Ectodermal cell (in vitro differentiated cells): ENCODE data around the gene CNTN2.

ENCODE experiments used
- H3K27ac ChIP-seq: 2 replicates; pipeline ENCODE4 v1.7.0; 2013; ENCODE audit warnings: mild to moderate bottlenecking, low read depth, low read length; ENCODE audit not compliant: insufficient read depth, poor library complexity, severe bottlenecking
- H3K27me3 ChIP-seq: 2 replicates; pipeline ENCODE4 v1.7.0; 2013; ENCODE audit warnings: mild to moderate bottlenecking, low read length; ENCODE audit not compliant: insufficient read depth, control insufficient read depth, poor library complexity, severe bottlenecking
- H3K36me3 ChIP-seq: one replicate; pipeline ENCODE4 v1.7.0; 2013; ENCODE audit warnings: low read length; ENCODE audit not compliant: control insufficient read depth, insufficient read depth
- H3K4me1 ChIP-seq: one replicate; pipeline ENCODE4 v1.7.0; 2013; ENCODE audit warnings: low read length; ENCODE audit not compliant: control insufficient read depth, insufficient read depth
- H3K4me3 ChIP-seq: 2 replicates; pipeline ENCODE4 v1.7.0; 2013; ENCODE audit warnings: low read depth, low read length, control low read depth; ENCODE audit not compliant: insufficient read depth
- H3K9me3 ChIP-seq: 2 replicates; pipeline ENCODE4 v1.7.0; 2013; ENCODE audit warnings: mild to moderate bottlenecking, low read length, moderate library complexity; ENCODE audit not compliant: control insufficient read depth
- WGBS, 2 experiments: methylation state at CpG; one replicate each; pipeline ENCODE4 v1.1.7; 2013; ENCODE audit warnings: missing lambda C conversion rate in 2 of 2; 5-methylcytosine and 5-hydroxymethylcytosine counted together

The CNTN2 gene

GRCh38 chr1:205018381-205018780 lies 24.6 kb upstream of the CNTN2 start:
- WGBS, 2 experiments, result 81 to 87% methylated on average over 2 of the region's 2 CpGs
- Histone ChIP-seq H3K9me3 (no peaks in the 10 kb centered on the region), H3K4me3 (no peak overlapping the region), H3K27ac (no peak overlapping the region), H3K27me3 (peaks cover 29% of the 10 kb centered on the region), H3K36me3 (no peaks in the 10 kb centered on the region), H3K4me1 (peaks cover 19% of the 10 kb centered on the region)

DNA sequence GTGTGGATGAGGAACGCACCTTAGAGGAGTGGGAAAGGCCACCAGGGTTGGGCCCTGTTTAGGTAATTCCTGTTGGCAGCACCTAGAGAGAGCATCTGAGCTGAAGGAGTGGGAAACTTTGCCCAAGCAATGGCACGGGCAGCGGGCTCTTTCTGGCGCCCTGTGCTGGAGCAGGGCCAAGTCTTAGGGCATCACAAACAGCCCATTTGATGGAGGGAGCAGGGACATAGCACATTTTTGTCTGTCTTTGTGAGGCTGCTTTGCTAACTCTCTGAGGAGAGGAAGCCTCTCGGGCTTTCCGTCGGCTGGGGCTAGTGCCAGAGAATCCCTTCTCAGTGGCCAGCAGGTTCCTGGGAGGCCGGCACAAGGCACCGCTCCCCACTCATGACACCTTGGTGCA lies 22.5 kb upstream of the CNTN2 start:
- WGBS, 2 experiments, result 95% methylated on average over 9 of the region's 9 CpGs
- Histone ChIP-seq H3K27me3 (peaks cover 33% of the 10 kb centered on the region), H3K4me3 (no peak overlapping the region), H3K27ac (no peak overlapping the region), H3K36me3 (no peaks in the 10 kb centered on the region), H3K9me3 (no peaks in the 10 kb centered on the region), H3K4me1 (peaks cover 8% of the 10 kb centered on the region)

DNA sequence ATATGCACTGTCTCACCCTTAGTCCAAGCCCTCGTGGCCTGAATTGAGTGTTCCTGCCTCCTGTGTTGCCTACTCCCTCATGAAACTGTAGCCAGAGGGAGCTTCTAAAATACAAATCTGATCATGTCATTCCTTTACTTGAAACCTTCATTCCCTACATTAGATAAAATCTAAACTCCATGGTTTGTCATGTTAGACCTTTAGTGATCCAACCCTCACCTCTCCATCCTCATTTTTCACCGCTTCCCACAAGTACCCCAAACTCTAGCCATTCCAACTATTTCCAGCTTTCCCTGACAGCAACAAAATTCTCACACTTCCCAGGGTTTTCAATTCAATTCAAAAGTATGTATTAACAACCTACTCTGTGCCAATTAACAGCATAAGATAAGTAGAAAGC lies 18.3 kb upstream of the CNTN2 start:
- Histone ChIP-seq H3K27ac (no peak overlapping the region), H3K4me1 (peaks cover 38% of the 10 kb centered on the region)
- 93 to 96% methylated on average over 2 of the region's 2 CpGs for WGBS, 2 experiments

GRCh38 chr1:205025239-205025638 lies 17.8 kb upstream of the CNTN2 start:
- no peak overlapping the region for H3K4me3 ChIP-seq
- peaks cover 44% of the 10 kb centered on the region for H3K4me1 ChIP-seq
- H3K36me3 ChIP-seq, result no peaks in the 10 kb centered on the region
- H3K27me3 ChIP-seq, result peaks cover 29% of the 10 kb centered on the region
- no peaks in the 10 kb centered on the region for H3K9me3 ChIP-seq
- 89 to 90% methylated on average over 16 of the region's 16 CpGs for WGBS, 2 experiments
- H3K27ac ChIP-seq, result no peak overlapping the region

More for the DNA sequence above, 18.3 kb upstream of the CNTN2 start:
- no peaks in the 10 kb centered on the region for H3K9me3 ChIP-seq
- no peaks in the 10 kb centered on the region for H3K36me3 ChIP-seq
- peaks cover 29% of the 10 kb centered on the region for H3K27me3 ChIP-seq
- H3K4me3 ChIP-seq, result no peak overlapping the region

GRCh38 chr1:205026181-205026580 lies 16.8 kb upstream of the CNTN2 start:
- 5% methylated on average over 6 of the region's 6 CpGs for WGBS, 2 experiments
- Histone ChIP-seq H3K4me3 (no peak overlapping the region), H3K36me3 (no peaks in the 10 kb centered on the region), H3K9me3 (no peaks in the 10 kb centered on the region), H3K27ac (peak overlapping the region; percentile 74), H3K27me3 (peaks cover 24% of the 10 kb centered on the region), H3K4me1 (peaks cover 53% of the 10 kb centered on the region)

DNA sequence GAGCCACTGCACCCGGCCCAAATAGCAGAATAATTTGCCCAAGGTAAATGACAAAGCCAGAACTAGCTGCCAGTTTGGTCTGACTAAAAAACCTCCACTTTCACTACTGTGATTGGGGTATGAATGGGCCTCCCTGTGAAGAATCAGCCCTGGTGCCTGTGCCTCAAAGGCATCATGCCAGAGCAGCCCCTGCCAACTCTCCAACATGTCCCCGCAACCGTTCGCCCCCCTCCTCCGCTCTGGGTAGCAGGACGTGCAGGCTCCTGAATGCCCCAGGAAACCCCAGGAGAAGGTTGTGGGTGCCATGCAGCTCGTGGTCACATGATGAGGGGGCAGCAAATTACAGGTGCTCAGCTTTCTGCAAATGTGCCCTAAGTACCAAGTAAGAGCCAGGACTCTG lies 14.6 kb upstream of the CNTN2 start:
- Histone ChIP-seq H3K4me1 (peaks cover 59% of the 10 kb centered on the region), H3K27me3 (peaks cover 12% of the 10 kb centered on the region), H3K27ac (no peak overlapping the region), H3K36me3 (no peaks in the 10 kb centered on the region), H3K9me3 (no peaks in the 10 kb centered on the region), H3K4me3 (no peak overlapping the region)
- 89% methylated on average over 7 of the region's 7 CpGs for WGBS, 2 experiments

- H3K4me1 ChIP-seq, result peaks cover 59% of the 10 kb centered on the region
- WGBS, 2 experiments, result 56 to 61% methylated on average over 4 of the region's 4 CpGs
Observed at GRCh38 chr1:205028924-205029323, 14.1 kb upstream of the CNTN2 start.

GRCh38 chr1:205030241-205030640 lies 12.8 kb upstream of the CNTN2 start:
- Histone ChIP-seq H3K36me3 (no peaks in the 10 kb centered on the region), H3K9me3 (no peaks in the 10 kb centered on the region), H3K4me1 (peaks cover 57% of the 10 kb centered on the region), H3K27ac (peak overlapping the region; percentile 27), H3K27me3 (peaks cover 9% of the 10 kb centered on the region), H3K4me3 (no peak overlapping the region)
- 83 to 86% methylated on average over 6 of the region's 6 CpGs for WGBS, 2 experiments

More at GRCh38 chr1:205028924-205029323, 14.1 kb upstream of the CNTN2 start:
- Histone ChIP-seq H3K4me3 (no peak overlapping the region), H3K9me3 (no peaks in the 10 kb centered on the region), H3K36me3 (no peaks in the 10 kb centered on the region), H3K27ac (no peak overlapping the region), H3K27me3 (peaks cover 12% of the 10 kb centered on the region)

DNA sequence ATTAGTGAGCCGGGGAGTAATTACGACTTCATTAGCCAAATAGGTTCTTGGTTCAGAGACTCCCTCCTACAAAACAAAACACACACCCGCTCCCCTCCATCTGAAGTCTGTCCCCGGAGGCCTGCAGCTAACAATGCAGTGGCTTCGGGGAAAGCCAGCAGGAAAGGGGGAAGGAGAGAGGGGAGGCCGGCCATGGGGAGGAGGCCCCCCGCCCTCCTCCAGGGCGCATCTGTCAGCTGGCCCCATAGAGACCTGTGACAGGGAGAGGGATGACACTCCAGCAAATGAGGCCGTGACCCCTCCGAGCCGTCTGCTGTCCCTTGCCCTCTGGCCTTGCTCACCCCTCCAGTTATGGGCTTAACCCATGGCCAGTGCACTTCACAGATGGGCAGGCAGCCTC lies 12.1 kb upstream of the CNTN2 start:
- H3K36me3 ChIP-seq, result no peaks in the 10 kb centered on the region
- no peaks in the 10 kb centered on the region for H3K9me3 ChIP-seq
- H3K27me3 ChIP-seq, result peaks cover 8% of the 10 kb centered on the region
- H3K27ac ChIP-seq, result peak overlapping the region; percentile 55
- WGBS, 2 experiments, result 19 to 29% methylated on average over 10 to 11 of the region's 11 CpGs
- no peak overlapping the region for H3K4me3 ChIP-seq
- peaks cover 53% of the 10 kb centered on the region for H3K4me1 ChIP-seq

GRCh38 chr1:205032508-205032907 lies 10.5 kb upstream of the CNTN2 start:
- H3K9me3 ChIP-seq, result no peaks in the 10 kb centered on the region
- no peak overlapping the region for H3K4me3 ChIP-seq
- 94 to 95% methylated on average over 7 of the region's 7 CpGs for WGBS, 2 experiments
- H3K4me1 ChIP-seq, result peaks cover 39% of the 10 kb centered on the region
- H3K36me3 ChIP-seq, result no peaks in the 10 kb centered on the region
- H3K27me3 ChIP-seq, result peaks cover 8% of the 10 kb centered on the region
- no peak overlapping the region for H3K27ac ChIP-seq

DNA sequence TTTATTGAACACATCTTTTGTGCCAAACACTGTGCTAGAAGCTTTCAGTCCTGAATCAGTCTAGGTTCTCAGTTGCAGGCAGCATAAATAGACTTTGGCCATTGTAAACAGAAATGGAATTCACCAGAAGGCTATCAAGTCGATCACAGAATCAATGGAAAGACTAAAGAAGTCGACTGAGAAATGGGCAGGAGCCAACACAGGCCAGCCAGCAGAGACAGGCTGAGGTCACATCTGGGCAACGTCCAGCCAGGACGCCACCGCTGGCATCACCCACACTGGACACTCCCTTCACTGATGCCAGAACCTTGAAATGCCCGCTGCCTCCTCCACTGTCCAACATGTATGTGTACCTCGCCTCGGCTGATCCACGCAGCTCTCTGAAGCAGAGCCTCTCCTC lies 5.5 kb upstream of the CNTN2 start:
- no peaks in the 10 kb centered on the region for H3K4me1 ChIP-seq
- no peak overlapping the region for H3K4me3 ChIP-seq
- no peaks in the 10 kb centered on the region for H3K9me3 ChIP-seq
- peaks cover 23% of the 10 kb centered on the region for H3K27me3 ChIP-seq
- 93 to 96% methylated on average over 9 of the region's 9 CpGs for WGBS, 2 experiments
- no peaks in the 10 kb centered on the region for H3K36me3 ChIP-seq
- H3K27ac ChIP-seq, result no peak overlapping the region
